IPS-20b (cell line): Measurements from ENCODE around the gene E2F7.

Experiments used
- H3K27ac ChIP-seq: one replicate; pipeline ENCODE4 v1.5.1; 2013; ENCODE audit warnings: low read length
- H3K27me3 ChIP-seq: 2 replicates; pipeline ENCODE4 v1.6.1; 2013; ENCODE audit warnings: mild to moderate bottlenecking, low read length, inconsistent platforms; ENCODE audit not compliant: insufficient read depth
- H3K36me3 ChIP-seq: 2 replicates; pipeline ENCODE4 v1.6.1; 2013; ENCODE audit warnings: low read depth, mild to moderate bottlenecking, inconsistent platforms, low read length, moderate library complexity; ENCODE audit not compliant: insufficient read depth
- H3K4me1 ChIP-seq: 2 replicates; pipeline ENCODE4 v1.6.1; 2013; ENCODE audit warnings: mild to moderate bottlenecking, control low read depth, inconsistent platforms, low read length, moderate library complexity; ENCODE audit not compliant: insufficient read depth
- H3K4me3 ChIP-seq: 2 replicates; pipeline ENCODE4 v1.5.1; 2013; ENCODE audit warnings: mild to moderate bottlenecking, low read length, inconsistent platforms
- H3K9ac ChIP-seq: 2 replicates; pipeline ENCODE4 v1.6.1; 2013; ENCODE audit warnings: low read depth, mild to moderate bottlenecking, inconsistent platforms, low read length, moderate library complexity
- H3K9me3 ChIP-seq: 2 replicates; pipeline ENCODE4 v1.6.1; 2013; ENCODE audit warnings: mild to moderate bottlenecking, low read depth, low read length, inconsistent platforms; ENCODE audit not compliant: insufficient read depth

Gene E2F7

DNA sequence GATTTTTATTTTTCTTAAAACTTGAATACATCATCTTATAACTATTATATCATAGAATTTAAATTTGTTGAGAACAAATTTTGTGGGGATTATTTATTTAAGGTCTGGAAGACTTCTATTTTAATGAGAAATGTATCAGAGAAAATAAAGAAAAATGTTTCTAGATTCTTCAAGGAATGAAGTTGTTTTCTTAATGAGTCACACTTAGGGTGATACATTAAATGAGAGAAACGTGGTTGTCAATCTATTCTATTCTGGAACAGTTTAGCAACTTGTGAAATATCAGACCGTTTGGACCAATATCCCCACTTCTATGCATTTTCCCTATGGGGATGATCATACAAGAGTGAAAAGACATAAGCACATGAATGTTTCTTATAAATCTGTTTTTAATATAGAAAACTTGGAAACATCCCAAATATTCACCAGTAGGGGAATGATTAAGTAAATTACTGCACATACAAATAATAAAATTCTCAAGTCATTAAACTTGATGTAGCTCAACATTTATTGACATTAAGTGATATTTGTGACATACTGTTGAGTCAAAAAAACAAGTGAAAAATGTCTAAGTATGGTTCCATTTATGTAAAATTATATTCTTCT lies 88.5 kb downstream of the E2F7 start:
- H3K27me3 ChIP-seq = no peaks in the 10 kb centered on the region
- 0 out of 2 replicates have a peak, but pooled peaks cover 4% of the 10 kb centered on the region for H3K4me1 ChIP-seq
- H3K27ac ChIP-seq = no peak overlapping the region
- H3K4me3 ChIP-seq = no peak overlapping the region
- H3K36me3 ChIP-seq = no peaks in the 10 kb centered on the region
- H3K9me3 ChIP-seq = peaks cover 1% of the 10 kb centered on the region; the same call in 1 of the 2 replicates
- no peak overlapping the region for H3K9ac ChIP-seq
